ENCODE data around the gene TFAP2E. TPM values are rescaled to one million over a fixed set of nuclear protein-coding genes. Genes with fewer than 3 reads are reported as not detected.

TFAP2E gene
- total RNA-seq, 2 donors from 2014 or later, result 3.3 to 5.1 TPM

DNA sequence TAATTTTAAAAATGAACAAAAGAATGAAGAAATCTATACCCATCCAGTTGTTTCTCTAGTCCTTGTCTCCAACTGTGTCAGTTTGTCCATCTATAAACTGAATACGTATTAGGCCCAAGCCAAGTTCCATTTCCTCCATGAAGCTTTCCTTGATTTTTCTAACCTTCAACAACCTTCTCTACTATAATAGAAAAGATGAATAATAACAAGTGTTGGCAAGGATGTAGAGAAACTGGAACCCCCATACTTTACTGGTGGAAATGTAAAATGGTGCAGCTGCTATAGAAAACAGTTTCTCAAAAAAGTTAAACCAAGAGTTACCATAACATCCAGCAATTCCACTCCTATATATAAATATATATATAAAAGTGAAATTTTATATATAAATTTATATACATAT lies 26.5 kb upstream of the TFAP2E start:
- Mint-ChIP-seq H3K9me3 (no peaks in the 10 kb centered on the region), H3K4me3 (no peak overlapping the region), H3K36me3 (peaks cover 11% of the 10 kb centered on the region), H3K27ac (no peak overlapping the region), H3K4me1 (ENCODE audit: low read depth in 2 of 2) (peaks cover 22 to 30% of the 10 kb centered on the region in 2 donors), H3K27me3 (no peaks in the 10 kb centered on the region)
- DNase-seq (ENCODE audit: low spot score) (no peak), ATAC-seq (no peak)

DNA sequence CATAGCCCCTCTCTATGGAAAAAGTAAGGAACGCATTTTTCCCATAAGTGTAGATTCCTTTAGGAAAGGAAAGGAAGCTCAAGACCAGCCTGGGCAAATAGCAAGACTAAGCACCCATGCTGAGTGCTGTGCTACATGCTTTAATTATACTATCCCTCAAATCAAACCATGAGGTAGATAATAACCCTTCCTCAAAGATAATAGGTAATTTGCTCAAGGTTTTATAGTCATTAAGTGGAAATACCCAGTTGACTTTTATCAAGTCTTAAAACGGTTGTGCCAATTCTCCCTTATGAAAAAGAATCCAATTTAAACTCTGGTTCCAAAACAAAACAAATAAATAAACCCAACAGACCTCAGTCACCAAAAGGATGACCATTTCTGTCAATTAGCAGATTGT lies 19.3 kb upstream of the TFAP2E start:
- Mint-ChIP-seq H3K4me1 (ENCODE audit: low read depth in 2 of 2) (peaks cover 30 to 33% of the 10 kb centered on the region in 2 donors), H3K9me3 (no peaks in the 10 kb centered on the region), H3K27me3 (no peaks in the 10 kb centered on the region), H3K36me3 (no peaks in the 10 kb centered on the region), H3K27ac (no peak overlapping the region), H3K4me3 (no peak overlapping the region)
- DNase-seq (ENCODE audit: low spot score) (no peak), ATAC-seq (no peak)

DNA sequence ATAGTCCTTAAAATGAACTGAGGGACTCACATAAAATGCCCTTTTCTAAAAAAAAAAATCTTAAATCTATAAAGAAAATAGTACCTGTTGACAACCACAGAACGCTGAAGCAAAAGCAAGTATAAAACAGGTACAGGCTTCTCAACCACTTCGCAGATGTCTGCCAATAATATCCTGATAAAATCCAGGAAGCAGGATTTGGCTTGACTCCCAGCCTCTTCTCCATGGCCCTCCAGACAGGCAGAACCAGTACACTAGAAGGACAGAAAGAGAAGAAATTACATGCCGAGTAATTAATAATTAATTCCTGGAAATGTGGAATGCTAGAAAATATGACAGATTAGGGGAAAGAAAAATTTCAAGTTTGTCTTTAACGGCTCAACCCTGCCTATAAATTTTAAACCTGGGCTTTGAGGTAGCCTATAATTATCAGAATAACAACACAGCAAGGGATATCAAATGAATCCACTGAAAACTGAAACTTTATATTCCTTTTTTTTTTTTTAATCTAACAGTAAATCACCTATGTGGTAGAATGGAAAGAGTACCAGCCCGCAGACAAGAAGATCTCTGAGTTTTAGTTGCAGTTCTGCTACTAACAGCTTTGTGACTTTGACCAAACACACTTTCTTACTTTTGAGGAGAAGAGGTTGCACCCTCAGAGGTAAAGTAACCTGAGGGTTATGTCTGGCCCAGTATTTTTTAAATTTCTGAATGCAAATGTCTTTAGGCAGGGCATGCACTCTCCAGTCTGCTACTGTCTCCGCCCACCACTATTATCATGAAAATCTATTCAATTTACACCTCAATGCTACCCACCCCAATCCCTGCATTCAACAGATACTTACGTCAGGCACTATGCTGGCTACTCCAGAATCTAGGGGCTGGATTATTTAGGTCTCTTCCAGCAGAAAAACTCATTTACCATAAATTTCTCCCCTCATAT lies 18.6 kb upstream of the TFAP2E start:
- H3K27ac Mint-ChIP-seq, result peak overlapping the region in 1 of 2 donors; percentile 97
- H3K4me1 Mint-ChIP-seq (ENCODE audit: low read depth in 2 of 2), result peaks cover 33 to 37% of the 10 kb centered on the region in 2 donors
- no peaks in the 10 kb centered on the region for H3K27me3 Mint-ChIP-seq
- DNase-seq (ENCODE audit: low spot score) (no peak), ATAC-seq (no peak)
- peak overlapping the region; percentile 100 for H3K4me3 Mint-ChIP-seq
- H3K9me3 Mint-ChIP-seq, result no peaks in the 10 kb centered on the region
- H3K36me3 Mint-ChIP-seq, result no peaks in the 10 kb centered on the region

DNA sequence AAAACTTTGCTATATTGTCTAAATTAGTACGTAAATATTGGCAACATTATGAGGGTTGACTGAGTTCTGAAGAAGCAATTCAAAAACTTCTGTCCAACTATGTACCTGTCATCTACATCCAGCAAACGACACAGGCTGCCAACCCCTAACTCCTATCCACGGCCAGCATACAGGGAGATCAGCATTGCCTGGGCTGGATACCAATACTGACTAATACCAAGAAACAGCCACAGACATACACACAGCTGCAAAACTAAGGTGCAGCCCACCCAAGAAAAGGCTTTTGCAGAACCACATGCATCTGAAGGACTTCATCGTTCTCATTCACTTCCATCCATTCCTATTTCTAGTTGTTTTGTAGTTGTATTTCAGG lies 17.9 kb upstream of the TFAP2E start:
- DNase-seq (ENCODE audit: low spot score) (no peak), ATAC-seq (no peak)
- no peaks in the 10 kb centered on the region for H3K27me3 Mint-ChIP-seq
- H3K4me1 Mint-ChIP-seq (ENCODE audit: low read depth in 2 of 2), result peaks cover 37 to 39% of the 10 kb centered on the region in 2 donors
- peak overlapping the region; percentile 100 for H3K4me3 Mint-ChIP-seq
- H3K27ac Mint-ChIP-seq, result peak overlapping the region; percentile 97
- no peaks in the 10 kb centered on the region for H3K36me3 Mint-ChIP-seq
- H3K9me3 Mint-ChIP-seq, result no peaks in the 10 kb centered on the region

DNA sequence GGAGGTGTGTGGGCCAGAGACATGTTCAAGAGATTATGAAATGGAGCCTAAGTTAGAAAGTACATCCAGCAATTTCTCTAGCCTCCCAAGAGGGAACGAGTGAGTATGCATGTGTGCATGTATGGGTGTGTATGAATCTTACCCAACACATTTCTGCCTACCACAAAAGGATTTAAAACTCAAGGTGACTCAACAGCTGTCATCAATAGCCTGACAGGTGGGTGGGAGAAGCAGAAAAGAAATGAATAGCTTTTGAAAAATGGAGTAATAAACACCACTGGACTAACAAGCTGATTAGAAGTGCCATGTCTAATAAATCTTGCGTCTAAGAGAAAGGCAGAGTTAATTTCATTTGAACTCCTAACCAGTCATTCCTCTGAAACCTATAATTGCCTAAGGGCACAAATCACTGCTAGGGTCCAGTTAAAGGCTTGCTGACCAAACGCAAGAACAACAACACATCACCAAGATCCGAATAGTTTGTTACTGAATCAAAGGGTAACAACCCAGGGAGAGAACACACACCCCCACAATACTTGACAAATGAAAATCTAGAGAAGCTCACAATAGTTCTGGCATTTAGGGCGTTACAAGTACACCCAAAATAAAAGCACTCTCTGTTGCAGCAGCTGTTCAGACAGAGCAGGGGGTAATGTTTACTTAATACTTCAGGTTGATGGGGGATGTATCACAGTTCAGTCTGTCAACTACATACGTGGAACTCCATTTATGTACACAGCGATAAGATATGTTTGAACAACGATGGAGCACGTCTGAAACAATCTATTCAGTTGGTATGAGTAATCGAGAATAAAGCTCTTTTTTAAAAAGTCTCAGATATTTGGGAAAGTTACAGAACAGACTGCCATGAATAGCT lies 17.3 kb upstream of the TFAP2E start:
- ATAC-seq, result no peak
- H3K9me3 Mint-ChIP-seq, result no peaks in the 10 kb centered on the region
- DNase-seq (ENCODE audit: low spot score), result no peak
- peaks cover 37 to 39% of the 10 kb centered on the region in 2 donors for H3K4me1 Mint-ChIP-seq (ENCODE audit: low read depth in 2 of 2)
- H3K27ac Mint-ChIP-seq, result peak overlapping the region; percentile 97
- no peaks in the 10 kb centered on the region for H3K36me3 Mint-ChIP-seq
- H3K27me3 Mint-ChIP-seq, result no peaks in the 10 kb centered on the region
- H3K4me3 Mint-ChIP-seq, result peak overlapping the region; percentile 100

DNA sequence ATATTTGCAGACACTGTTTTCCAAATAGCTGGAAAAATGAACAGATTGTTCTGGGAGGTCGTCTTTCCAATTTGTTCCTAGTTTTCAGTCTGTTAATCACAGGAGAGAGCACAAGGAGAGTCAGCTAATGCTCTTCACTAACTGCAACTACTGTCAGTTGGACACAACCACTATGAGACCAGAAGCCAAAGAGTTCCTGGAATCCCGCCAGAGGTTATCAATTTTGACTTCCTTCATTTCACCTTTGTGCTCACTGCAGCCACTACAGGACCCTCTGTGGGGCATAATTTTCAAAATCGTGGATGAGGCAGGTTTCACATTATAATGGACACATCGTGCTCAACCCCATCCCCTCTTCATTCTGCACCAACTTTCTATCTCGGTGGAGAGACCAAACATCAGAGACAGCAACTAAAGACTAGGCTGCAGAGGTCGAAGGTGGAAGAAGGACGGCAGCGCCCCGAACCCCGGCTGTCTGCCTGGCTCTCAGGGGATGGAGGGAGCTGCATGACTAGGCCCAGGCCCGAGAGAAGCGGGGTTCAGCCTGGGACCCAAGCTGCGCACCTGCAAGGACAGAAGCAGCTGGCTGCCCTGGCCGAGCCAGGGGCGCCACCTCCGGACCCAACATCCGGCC lies 16.5 kb upstream of the TFAP2E start:
- ATAC-seq (no peak), DNase-seq (ENCODE audit: low spot score) (no peak)
- Mint-ChIP-seq H3K9me3 (no peaks in the 10 kb centered on the region), H3K36me3 (no peaks in the 10 kb centered on the region), H3K27ac (peak overlapping the region; percentile 97), H3K27me3 (no peaks in the 10 kb centered on the region), H3K4me3 (peak overlapping the region; percentile 100), H3K4me1 (ENCODE audit: low read depth in 2 of 2) (peaks cover 40 to 46% of the 10 kb centered on the region in 2 donors)

DNA sequence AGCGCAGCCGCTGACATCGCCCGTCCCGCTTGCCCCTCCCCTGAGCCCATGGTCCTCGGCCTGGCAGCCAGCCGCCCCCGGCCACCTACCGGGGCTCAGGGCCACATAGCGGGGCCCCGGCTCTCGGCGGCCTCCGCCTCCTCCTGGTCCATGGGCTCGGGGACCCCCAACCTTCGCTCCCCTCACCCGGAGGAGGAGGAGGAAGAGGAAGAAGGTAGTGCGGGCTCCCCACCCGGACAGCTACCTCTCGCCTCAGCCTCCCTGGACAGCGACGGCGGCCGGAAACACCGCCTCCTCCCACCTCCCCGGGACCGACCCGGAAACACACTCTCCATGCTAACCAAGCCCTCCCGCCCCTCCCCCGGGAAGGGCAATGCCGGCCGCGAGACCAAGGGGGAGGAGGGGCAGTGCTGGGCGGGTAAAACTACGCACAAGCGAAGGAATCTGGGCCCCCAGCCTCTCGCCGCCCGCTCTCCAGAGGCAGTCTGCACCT lies 15.9 kb upstream of the TFAP2E start, which contains the start of gene KIAA0319L:
KIAA0319L (minus strand) TSS at position 286 of the 493 bp plus-strand sequence. CDS start 2,912 bp downstream, outside the sequence.
- no peaks in the 10 kb centered on the region for H3K9me3 Mint-ChIP-seq
- H3K4me3 Mint-ChIP-seq, result peak within 1 kb of the TSS; percentile 100
- no peaks in the 10 kb centered on the region for H3K36me3 Mint-ChIP-seq
- peaks cover 44 to 52% of the 10 kb centered on the region in 2 donors for H3K4me1 Mint-ChIP-seq (ENCODE audit: low read depth in 2 of 2)
- H3K27ac Mint-ChIP-seq, result peak within 1 kb of the TSS; percentile 97
- H3K27me3 Mint-ChIP-seq, result no peaks in the 10 kb centered on the region
- peak; percentile 90 to 92 for ATAC-seq
- peak; percentile 92 for DNase-seq (ENCODE audit: low spot score)

DNA sequence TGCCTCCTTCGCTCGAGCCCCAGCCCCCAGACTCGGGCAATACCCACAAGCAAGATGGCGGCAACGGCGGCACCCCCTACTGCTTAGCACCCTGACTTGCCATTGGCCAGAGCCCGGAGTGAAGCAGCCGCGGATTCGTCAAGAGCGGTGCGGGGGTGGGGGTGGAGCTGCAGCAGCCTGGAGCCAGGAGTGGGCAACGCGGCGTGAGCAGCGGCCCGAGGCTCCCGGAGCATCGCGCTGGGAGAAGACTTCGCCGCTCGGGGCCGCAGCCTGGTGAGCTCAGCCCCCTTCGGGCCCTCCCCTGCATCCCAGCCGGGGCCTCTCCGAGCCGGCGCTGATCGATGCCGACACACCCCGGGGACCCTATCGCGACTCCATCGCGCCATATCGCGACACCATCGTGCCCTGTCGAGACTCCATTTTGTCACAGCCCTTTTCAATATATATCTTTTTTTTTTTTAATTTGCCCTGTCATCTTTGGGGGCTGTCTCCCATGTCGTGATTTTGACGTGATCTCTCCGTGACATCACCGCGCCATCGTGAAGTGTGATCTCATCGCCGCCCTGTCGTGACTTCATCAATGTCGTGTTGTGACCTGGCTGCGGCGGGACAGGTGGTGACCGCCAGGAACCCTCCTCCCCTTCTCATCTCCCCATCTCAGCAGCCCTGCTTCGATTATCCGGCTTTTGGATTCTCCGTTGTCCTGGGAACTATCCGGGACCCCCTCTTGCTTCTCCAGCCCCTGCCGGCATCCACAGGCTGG lies 15.3 kb upstream of the TFAP2E start, which contains the start of gene NCDN:
NCDN (plus strand) TSS at position 189 of the 763 bp plus-strand sequence; CDS start at position 581, 392 bp downstream.
- ATAC-seq (peak; percentile 97), DNase-seq (ENCODE audit: low spot score) (peak; percentile 98)
- Mint-ChIP-seq H3K27ac (peak within 1 kb of the TSS; percentile 97), H3K4me1 (ENCODE audit: low read depth in 2 of 2) (peaks cover 49 to 52% of the 10 kb centered on the region in 2 donors), H3K4me3 (peak within 1 kb of the TSS; percentile 100), H3K36me3 (no peaks in the 10 kb centered on the region), H3K9me3 (no peaks in the 10 kb centered on the region), H3K27me3 (no peaks in the 10 kb centered on the region)

DNA sequence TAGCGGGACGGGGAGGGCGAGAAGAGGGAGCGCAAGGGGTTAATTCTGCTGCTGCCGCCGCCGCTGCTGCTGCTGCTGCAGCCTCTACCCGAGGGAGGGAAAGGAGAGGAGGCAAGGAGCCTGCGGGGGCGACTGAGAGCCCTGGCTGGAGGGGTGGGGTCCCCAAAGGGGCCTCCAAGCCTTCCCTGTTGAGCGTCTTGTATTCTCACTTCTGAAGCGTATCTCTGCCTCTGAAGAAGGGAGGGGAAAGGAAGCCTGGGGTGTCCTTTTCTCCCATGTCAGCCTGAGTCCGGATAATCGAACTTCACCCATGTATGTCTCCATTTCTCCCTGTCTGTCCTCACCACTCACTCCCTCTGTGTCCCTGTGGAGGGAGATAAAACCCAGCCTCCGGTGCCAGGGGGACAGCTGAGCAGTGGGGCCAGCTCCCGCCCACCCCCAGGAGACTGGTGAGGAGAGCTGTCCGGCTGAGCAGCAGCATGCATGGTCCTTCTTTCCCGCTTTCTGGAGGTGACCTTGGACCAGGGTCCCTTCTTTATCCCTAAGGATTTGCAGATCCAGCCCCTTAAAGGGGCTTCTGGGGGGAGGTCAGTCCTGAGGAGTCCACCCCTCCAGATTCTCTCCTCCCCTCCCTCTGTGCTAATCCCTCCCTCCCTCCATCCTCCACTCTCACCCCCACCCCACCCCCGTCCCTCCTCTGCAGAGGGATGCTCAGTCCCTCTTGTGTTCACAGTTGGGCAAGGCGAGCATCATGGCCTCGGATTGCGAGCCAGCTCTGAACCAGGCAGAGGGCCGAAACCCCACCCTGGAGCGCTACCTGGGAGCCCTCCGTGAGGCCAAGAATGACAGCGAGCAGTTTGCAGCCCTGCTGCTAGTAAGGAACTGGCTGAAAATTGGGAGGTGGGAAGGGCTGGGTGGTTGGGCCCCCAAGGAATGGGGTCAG lies 14.5 kb upstream of the TFAP2E start:
- H3K27me3 Mint-ChIP-seq, result no peaks in the 10 kb centered on the region
- ATAC-seq, result no peak
- H3K36me3 Mint-ChIP-seq, result no peaks in the 10 kb centered on the region
- peaks cover 46 to 47% of the 10 kb centered on the region in 2 donors for H3K4me1 Mint-ChIP-seq (ENCODE audit: low read depth in 2 of 2)
- H3K27ac Mint-ChIP-seq, result peak overlapping the region; percentile 97
- H3K4me3 Mint-ChIP-seq, result peak overlapping the region; percentile 100
- H3K9me3 Mint-ChIP-seq, result no peaks in the 10 kb centered on the region
- no peak for DNase-seq (ENCODE audit: low spot score)

DNA sequence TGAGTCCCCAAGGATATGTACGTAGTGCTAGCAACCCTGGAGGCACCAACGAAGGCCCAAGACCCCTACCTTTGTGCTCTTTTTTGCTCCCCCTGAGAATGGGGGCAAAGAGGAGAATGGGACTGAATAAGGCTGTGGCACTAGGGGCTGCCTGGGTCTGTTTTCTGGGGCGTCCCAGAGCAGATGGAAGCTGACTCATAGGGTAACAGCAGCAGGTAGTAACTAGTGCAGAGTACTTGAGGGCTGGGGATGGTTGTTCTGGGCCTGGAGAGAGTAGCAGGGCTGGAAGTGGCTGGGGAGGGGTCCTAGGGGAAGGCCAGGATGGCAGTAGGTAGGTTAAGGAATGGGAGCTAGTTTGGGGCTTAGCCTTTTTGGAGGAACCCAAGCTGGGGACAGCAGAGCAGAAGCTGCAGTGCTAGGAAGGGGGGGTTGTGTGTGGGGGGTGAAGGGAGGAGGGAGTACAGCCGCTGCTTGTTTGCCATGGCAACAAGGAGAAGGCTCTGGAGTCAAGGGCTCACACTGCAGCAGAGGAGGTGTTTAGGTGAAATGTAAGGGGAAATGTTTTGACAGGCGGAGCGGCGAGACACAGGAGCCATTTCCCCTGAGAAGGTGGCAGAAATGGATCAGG lies 13.7 kb upstream of the TFAP2E start:
- DNase-seq (ENCODE audit: low spot score) (no peak), ATAC-seq (no peak)
- Mint-ChIP-seq H3K9me3 (no peaks in the 10 kb centered on the region), H3K36me3 (no peaks in the 10 kb centered on the region), H3K4me1 (ENCODE audit: low read depth in 2 of 2) (peaks cover 50% of the 10 kb centered on the region in 2 donors), H3K27ac (peak overlapping the region in 1 of 2 donors; percentile 33), H3K4me3 (peak overlapping the region; percentile 47), H3K27me3 (no peaks in the 10 kb centered on the region)

DNA sequence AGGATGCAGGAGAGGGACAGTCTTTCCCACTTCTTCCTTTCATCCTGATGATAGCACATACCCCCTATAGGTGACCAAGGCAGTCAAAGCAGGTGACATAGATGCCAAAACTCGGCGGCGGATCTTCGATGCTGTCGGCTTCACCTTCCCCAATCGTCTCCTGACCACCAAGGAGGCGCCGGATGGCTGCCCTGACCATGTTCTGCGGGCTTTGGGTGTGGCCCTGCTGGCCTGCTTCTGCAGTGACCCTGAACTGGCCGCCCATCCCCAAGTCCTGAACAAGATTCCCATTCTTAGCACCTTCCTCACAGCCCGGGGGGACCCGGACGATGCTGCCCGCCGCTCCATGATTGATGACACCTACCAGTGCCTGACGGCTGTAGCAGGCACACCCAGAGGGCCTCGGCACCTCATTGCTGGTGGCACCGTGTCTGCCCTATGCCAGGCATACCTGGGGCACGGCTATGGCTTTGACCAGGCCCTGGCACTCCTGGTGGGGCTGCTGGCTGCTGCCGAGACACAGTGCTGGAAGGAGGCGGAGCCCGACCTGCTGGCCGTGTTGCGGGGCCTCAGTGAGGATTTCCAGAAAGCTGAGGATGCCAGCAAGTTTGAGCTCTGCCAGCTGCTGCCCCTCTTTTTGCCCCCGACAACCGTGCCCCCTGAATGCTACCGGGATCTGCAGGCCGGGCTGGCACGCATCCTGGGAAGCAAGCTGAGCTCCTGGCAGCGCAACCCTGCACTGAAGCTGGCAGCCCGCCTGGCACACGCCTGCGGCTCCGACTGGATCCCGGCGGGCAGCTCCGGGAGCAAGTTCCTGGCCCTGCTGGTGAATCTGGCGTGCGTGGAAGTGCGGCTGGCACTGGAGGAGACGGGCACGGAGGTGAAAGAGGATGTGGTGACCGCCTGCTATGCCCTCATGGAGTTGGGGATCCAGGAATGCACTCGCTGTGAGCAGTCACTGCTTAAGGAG lies 12.6 kb upstream of the TFAP2E start:
- ATAC-seq, result no peak
- Mint-ChIP-seq H3K4me1 (ENCODE audit: low read depth in 2 of 2) (peaks cover 47 to 48% of the 10 kb centered on the region in 2 donors), H3K9me3 (no peaks in the 10 kb centered on the region), H3K27ac (no peak overlapping the region), H3K4me3 (no peak overlapping the region), H3K27me3 (no peaks in the 10 kb centered on the region), H3K36me3 (no peaks in the 10 kb centered on the region)
- DNase-seq (ENCODE audit: low spot score), result no peak
